Endothelial cell of umbilical vein (primary cell): Measurements from ENCODE around the gene RUSF1. TPM values are rescaled to one million over a fixed set of nuclear protein-coding genes. Genes with fewer than 3 reads are reported as not detected.

Experiments used
- BruUV-seq: library from RNA; stranded (reverse); fragments of 400-500 nt; replicated peaks from 2 replicates; lab custom pipeline; 2021; lab: Mats Ljungman, UMichigan
- CTCF ChIA-PET: fragments of 300-600, 350-600 bp; sonication (Branson Sonifier 250); formaldehyde crosslinking; loops from one replicate; lab custom pipeline; 2021; ENCODE audit warnings: antibody characterized with exemption, inconsistent platforms; lab: Charles Lee
- POLR2A ChIA-PET: fragments of 300-600, 350-600 bp; sonication (Branson Sonifier 250); formaldehyde crosslinking; loops from one replicate; lab custom pipeline; 2021; ENCODE audit warnings: antibody characterized with exemption, inconsistent platforms; lab: Charles Lee
- DNase-seq: peaks from one replicate; pipeline ENCODE4 v3.0.0-alpha.2; 2011; ENCODE audit warnings: low read depth, low spot score
- FAIRE-seq: peaks from 2 replicates; lab custom pipeline; 2011; peaks lifted over from hg19 to GRCh38; lab: Jason Lieb, UNC
- H2AFZ ChIP-seq: 2 replicates; pipeline ENCODE4 v1.6.0; 2012; ENCODE audit warnings: low read depth, low read length, control low read depth, inconsistent platforms
- H3K27ac ChIP-seq: 2 replicates; pipeline ENCODE4 v1.5.1; 2011; ENCODE audit warnings: low read depth, mild to moderate bottlenecking, control low read depth, low read length, moderate library complexity; ENCODE audit not compliant: insufficient read depth
- H3K27me3 ChIP-seq, 2 experiments: 2 replicates each; pipeline versions ENCODE4 v1.6.0 to v1.6.1; 2011; ENCODE audit warnings: low read length in 2 of 2, mixed read lengths in 1 of 2; ENCODE audit not compliant: control insufficient read depth in 2 of 2, insufficient read depth in 2 of 2
- H3K36me3 ChIP-seq, 2 experiments: 2 replicates in 1 of 2; 3 replicates in 1 of 2; pipeline ENCODE4 v1.5.1; 2011; ENCODE audit warnings: low read length in 2 of 2, mild to moderate bottlenecking in 1 of 2, moderate library complexity in 1 of 2; ENCODE audit not compliant: control insufficient read depth in 2 of 2, insufficient read depth in 2 of 2; ENCODE audit errors: extremely low read depth in 1 of 2
- H3K4me1 ChIP-seq: 3 replicates; pipeline ENCODE4 v1.5.1; 2011; ENCODE audit warnings: mild to moderate bottlenecking, low read length; ENCODE audit not compliant: control insufficient read depth, insufficient read depth; ENCODE audit errors: extremely low read depth
- H3K4me2 ChIP-seq: 2 replicates; pipeline ENCODE4 v1.6.1; 2011; ENCODE audit warnings: low read length, control low read depth, mixed read lengths; ENCODE audit not compliant: insufficient read depth
- H3K4me3 ChIP-seq, 3 experiments: fragments of 200-600 bp in 1 of 3; sonication (generic), shearing (Covaris generic) in 1 of 3; replicated peaks in 1 of 3; 2 replicates each; pipeline ENCODE4 v1.5.1; 2011 to 2016; ENCODE audit warnings: control low read depth in 3 of 3, low read length in 3 of 3, mild to moderate bottlenecking in 2 of 3, inconsistent platforms in 1 of 3, low read depth in 1 of 3, moderate library complexity in 1 of 3; ENCODE audit not compliant: insufficient read depth in 1 of 3
- H3K79me2 ChIP-seq: 2 replicates; pipeline ENCODE4 v1.6.0; 2012; ENCODE audit warnings: low read length, inconsistent platforms; ENCODE audit not compliant: control insufficient read depth, insufficient read depth
- H3K9ac ChIP-seq: replicated peaks from 2 replicates; pipeline ENCODE3; 2011; ENCODE audit warnings: low read length, control low read depth; ENCODE audit not compliant: insufficient read depth; ENCODE audit errors: extremely low read depth
- H3K9me1 ChIP-seq: replicated peaks from 3 replicates; pipeline ENCODE4 v1.6.0; 2011; ENCODE audit warnings: mild to moderate bottlenecking, low read length; ENCODE audit not compliant: control insufficient read depth, insufficient read depth; ENCODE audit errors: extremely low read depth
- H3K9me3 ChIP-seq: replicated peaks from 2 replicates; pipeline ENCODE4 v1.5.1; 2012; ENCODE audit warnings: low read length, inconsistent platforms; ENCODE audit not compliant: control insufficient read depth, insufficient read depth
- H4K20me1 ChIP-seq: replicated peaks from 2 replicates; pipeline ENCODE3; 2011; ENCODE audit warnings: mild to moderate bottlenecking, low read length; ENCODE audit not compliant: control insufficient read depth, insufficient read depth; ENCODE audit errors: extremely low read depth
- EZH2 ChIP-seq: IDR thresholded peaks from 2 replicates; pipeline ENCODE4 v1.6.1; 2012; ENCODE audit warnings: borderline replicate concordance, low read depth, mild to moderate bottlenecking, moderate library complexity, low read length, inconsistent platforms; ENCODE audit not compliant: severe bottlenecking
- FOS ChIP-seq: IDR thresholded peaks from 2 replicates; pipeline ENCODE4 v1.6.1; 2011; ENCODE audit warnings: mild to moderate bottlenecking, low read length, moderate library complexity, borderline replicate concordance; ENCODE audit not compliant: insufficient read depth
- GATA2 ChIP-seq: IDR thresholded peaks from 2 replicates; pipeline ENCODE4 v1.7.0; 2011; ENCODE audit warnings: low read depth, mild to moderate bottlenecking, moderate library complexity, mixed read lengths, low read length; ENCODE audit not compliant: insufficient read length, insufficient read depth
- JUN ChIP-seq: IDR thresholded peaks from 2 replicates; pipeline ENCODE4 v1.6.1; 2011; ENCODE audit warnings: borderline replicate concordance, low read depth; ENCODE audit not compliant: insufficient read length, insufficient read depth
- MAX ChIP-seq: IDR thresholded peaks from 2 replicates; pipeline ENCODE4 v1.6.1; 2011; ENCODE audit not compliant: insufficient read depth, insufficient read length
- MYC ChIP-seq: IDR thresholded peaks from one replicate; pipeline ENCODE4 v1.6.1; 2011; ENCODE audit warnings: mild to moderate bottlenecking, low read depth, low read length
- POLR2A ChIP-seq: IDR thresholded peaks from 2 replicates; pipeline ENCODE4 v1.6.1; 2012; ENCODE audit warnings: low read depth, mild to moderate bottlenecking, control low read depth, low read length
- POLR2AphosphoS5 ChIP-seq: IDR thresholded peaks from 2 replicates; pipeline ENCODE4 v1.6.1; 2012; ENCODE audit warnings: low read depth, mild to moderate bottlenecking, control low read depth, low read length, moderate library complexity; ENCODE audit not compliant: insufficient read depth
- dilution Hi-C: fragments of 300-500 bp; cut with MboI; formaldehyde crosslinking; loops from one replicate; pipeline ENCODE4 v1.15.0; 2019; ENCODE audit warnings: low sequenced_read_pairs; ENCODE audit not compliant: extremely low pct_ligation_motif_present
- intact Hi-C: fragments of 100-400 bp; cut with micrococcal nuclease; formaldehyde crosslinking; loops from one replicate; pipeline ENCODE4 v1.10.0; 2022
- polyA plus RNA-seq, 4 experiments: library from polyadenylated mRNA; depleted of rRNA in 3 of 4; stranded (reverse) in 3 of 4; unstranded in 1 of 4; fragments of >200 nt; gene quantifications; 2 replicates each; pipeline versions ENCODE4 v1.2.1 to v1.2.3, GENCODE V29; 2011 to 2012; ENCODE audit warnings: missing spikeins in 1 of 4
- total RNA-seq: library from RNA; stranded (reverse); gene quantifications from 2 replicates; pipeline ENCODE4 v1.2.3, GENCODE V29; 2021
- TF ChIP-seq, protein P1 (sequence below), 2 donors: IDR thresholded peaks; 1 replicate in 1 of 2; 2 replicates in 1 of 2; pipeline ENCODE4 v1.5.1; 2011; ENCODE audit warnings: low read length in 2 of 2, mild to moderate bottlenecking in 2 of 2, moderate library complexity in 2 of 2, control low read depth in 1 of 2, inconsistent platforms in 1 of 2, low read depth in 1 of 2; ENCODE audit not compliant: insufficient read depth in 1 of 2; ENCODE audit errors: extremely low read depth in 1 of 2

RUSF1 gene
- total and polyA plus RNA-seq, 2 donors (not counting 3 experiments of a cell fraction or from before 2014, with no cell fraction given) = 36.4 to 40.3 TPM

- H3K27ac ChIP-seq = no peak overlapping the region
- intact Hi-C loops = no loop called here
- TF ChIP-seq GATA2 (no peak), EZH2 (no peak), POLR2AphosphoS5 (no peak), JUN (no peak), MAX (no peak), FOS (no peak), MYC (no peak), POLR2A (no peak)
- TF ChIP-seq, protein P1, sequence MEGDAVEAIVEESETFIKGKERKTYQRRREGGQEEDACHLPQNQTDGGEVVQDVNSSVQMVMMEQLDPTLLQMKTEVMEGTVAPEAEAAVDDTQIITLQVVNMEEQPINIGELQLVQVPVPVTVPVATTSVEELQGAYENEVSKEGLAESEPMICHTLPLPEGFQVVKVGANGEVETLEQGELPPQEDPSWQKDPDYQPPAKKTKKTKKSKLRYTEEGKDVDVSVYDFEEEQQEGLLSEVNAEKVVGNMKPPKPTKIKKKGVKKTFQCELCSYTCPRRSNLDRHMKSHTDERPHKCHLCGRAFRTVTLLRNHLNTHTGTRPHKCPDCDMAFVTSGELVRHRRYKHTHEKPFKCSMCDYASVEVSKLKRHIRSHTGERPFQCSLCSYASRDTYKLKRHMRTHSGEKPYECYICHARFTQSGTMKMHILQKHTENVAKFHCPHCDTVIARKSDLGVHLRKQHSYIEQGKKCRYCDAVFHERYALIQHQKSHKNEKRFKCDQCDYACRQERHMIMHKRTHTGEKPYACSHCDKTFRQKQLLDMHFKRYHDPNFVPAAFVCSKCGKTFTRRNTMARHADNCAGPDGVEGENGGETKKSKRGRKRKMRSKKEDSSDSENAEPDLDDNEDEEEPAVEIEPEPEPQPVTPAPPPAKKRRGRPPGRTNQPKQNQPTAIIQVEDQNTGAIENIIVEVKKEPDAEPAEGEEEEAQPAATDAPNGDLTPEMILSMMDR (IDR thresholded peaks at IDR 0.05; ENCODE audit: extremely low read depth in 1 of 2, insufficient read depth in 1 of 2, low read depth in 1 of 2, low read length in 2 of 2) = no peak
- peaks cover 8% of the 10 kb centered on the region for H3K4me1 ChIP-seq
- no peaks in the 10 kb centered on the region for H4K20me1 ChIP-seq
- no TSS peak for BruUV-seq
- no peaks in the 10 kb centered on the region for H3K27me3 ChIP-seq
- H3K79me2 ChIP-seq = peaks cover 9% of the 10 kb centered on the region
- ChIA-PET CTCF (no interaction called here), POLR2A (no interaction called here)
- dilution Hi-C loops = no loop called here
- DNase-seq = no peak
- FAIRE-seq = no peak
- H3K9me1 ChIP-seq = no peaks in the 10 kb centered on the region
- no peak overlapping the region for H2AFZ ChIP-seq
- H3K36me3 ChIP-seq = peaks cover 6 to 27% of the 10 kb centered on the region in 2 experiments
- H3K9me3 ChIP-seq = no peaks in the 10 kb centered on the region
- H3K9ac ChIP-seq = no peak overlapping the region
- H3K4me3 ChIP-seq = no peak overlapping the region
- H3K4me2 ChIP-seq = no peak overlapping the region
Observed at GRCh38 chr16:31464781-31465260, 43.4 kb downstream of the RUSF1 start.
